IMR-90 (cell line): ENCODE data around the gene BSDC1. TPM values are rescaled to one million over a fixed set of nuclear protein-coding genes. Genes with fewer than 3 reads are reported as not detected.

Experiments
- ATAC-seq: fragments of 200-7000 bp; cut with Tn5 transposase; 2 replicates; pipeline ENCODE4 v1.9.1; 2020; ENCODE audit warnings: low read depth, mild to moderate bottlenecking, moderate library complexity
- BruUV-seq: library from RNA; stranded (reverse); fragments of 400-500 nt; replicated peaks from 2 replicates; lab custom pipeline; 2021; lab: Mats Ljungman, UMichigan
- CTCF ChIA-PET: fragments of 300-600 bp; formaldehyde crosslinking; extraction: SDS; loops from one replicate; lab custom pipeline; 2021; ENCODE audit warnings: antibody characterized with exemption; lab: Yijun Ruan, JAX
- POLR2A ChIA-PET: fragments of 300-600 bp; sonication (Branson Sonifier 250); formaldehyde crosslinking; loops from one replicate; lab custom pipeline; 2022; ENCODE audit warnings: antibody characterized with exemption; ENCODE audit not compliant: unreplicated experiment; lab: Charles Lee
- DNase-seq: peaks from one replicate; pipeline ENCODE4 v3.0.0; 2013
- H2AFZ ChIP-seq: replicated peaks from 2 replicates; pipeline ENCODE3; 2013; ENCODE audit warnings: low read length, mild to moderate bottlenecking; ENCODE audit not compliant: poor library complexity
- H2AK5ac ChIP-seq: 2 replicates; pipeline ENCODE4 v1.6.1; 2013; ENCODE audit warnings: low read depth, low read length, inconsistent platforms
- H2AK9ac ChIP-seq: replicated peaks from 2 replicates; pipeline ENCODE3; 2013; ENCODE audit warnings: mild to moderate bottlenecking, low read depth, low read length, moderate library complexity; ENCODE audit not compliant: poor library complexity
- H2BK120ac ChIP-seq: 2 replicates; pipeline ENCODE4 v1.6.1; 2013; ENCODE audit warnings: low read depth, low read length, inconsistent platforms
- H2BK15ac ChIP-seq: 3 replicates; pipeline ENCODE4 v1.6.1; 2013; ENCODE audit warnings: low read depth, low read length, inconsistent platforms
- H2BK20ac ChIP-seq: 2 replicates; pipeline ENCODE4 v1.6.1; 2013; ENCODE audit warnings: low read depth, mild to moderate bottlenecking, inconsistent platforms, low read length, moderate library complexity
- H2BK5ac ChIP-seq: 2 replicates; pipeline ENCODE4 v1.6.1; 2013; ENCODE audit warnings: mild to moderate bottlenecking, low read depth, low read length, inconsistent platforms; ENCODE audit not compliant: poor library complexity, severe bottlenecking
- H3K14ac ChIP-seq: replicated peaks from 2 replicates; pipeline ENCODE4 v1.6.1; 2013; ENCODE audit warnings: low read depth, low read length, inconsistent platforms
- H3K18ac ChIP-seq: 2 replicates; pipeline ENCODE4 v1.6.1; 2013; ENCODE audit warnings: low read depth, low read length, control low read depth
- H3K23ac ChIP-seq: 2 replicates; pipeline ENCODE4 v1.6.1; 2013; ENCODE audit warnings: low read depth, low read length, inconsistent platforms
- H3K27ac ChIP-seq: 2 replicates; pipeline ENCODE4 v1.5.1; 2013; ENCODE audit warnings: mild to moderate bottlenecking, control low read depth, low read length; ENCODE audit not compliant: insufficient read depth
- H3K27me3 ChIP-seq: 2 replicates; pipeline ENCODE4 v1.6.1; 2013; ENCODE audit warnings: low read length; ENCODE audit not compliant: control insufficient read depth, insufficient read depth
- H3K36me3 ChIP-seq: 2 replicates; pipeline ENCODE4 v1.6.1; 2013; ENCODE audit warnings: low read length, mixed read lengths; ENCODE audit not compliant: control insufficient read depth, insufficient read depth
- H3K4ac ChIP-seq: 2 replicates; pipeline ENCODE4 v1.6.1; 2013; ENCODE audit warnings: low read depth, low read length, inconsistent platforms
- H3K4me1 ChIP-seq: 2 replicates; pipeline ENCODE4 v1.6.1; 2013; ENCODE audit warnings: low read length, mixed read lengths; ENCODE audit not compliant: control insufficient read depth, insufficient read depth
- H3K4me2 ChIP-seq: 2 replicates; pipeline ENCODE4 v1.6.1; 2013; ENCODE audit warnings: low read depth, mild to moderate bottlenecking, control low read depth, low read length, moderate library complexity
- H3K4me3 ChIP-seq: 2 replicates; pipeline ENCODE4 v1.5.1; 2013; ENCODE audit warnings: low read depth, mild to moderate bottlenecking, control low read depth, low read length, moderate library complexity; ENCODE audit not compliant: insufficient read depth
- H3K56ac ChIP-seq: 2 replicates; pipeline ENCODE4 v1.6.1; 2013; ENCODE audit warnings: low read length, inconsistent platforms; ENCODE audit not compliant: insufficient read depth; ENCODE audit errors: extremely low read depth
- H3K79me1 ChIP-seq, 2 experiments: 2 replicates each; pipeline ENCODE4 v1.6.1; 2013; ENCODE audit warnings: low read length in 2 of 2, inconsistent platforms in 1 of 2, low read depth in 1 of 2
- H3K9ac ChIP-seq: 2 replicates; pipeline ENCODE4 v1.6.1; 2013; ENCODE audit warnings: low read depth, low read length, control low read depth
- H3K9me1 ChIP-seq: 2 replicates; pipeline ENCODE4 v1.6.1; 2013; ENCODE audit warnings: low read length, inconsistent platforms; ENCODE audit not compliant: insufficient read depth
- H3K9me3 ChIP-seq: 2 replicates; pipeline ENCODE4 v1.6.1; 2013; ENCODE audit warnings: low read length; ENCODE audit not compliant: control insufficient read depth, insufficient read depth
- H4K20me1 ChIP-seq: 2 replicates; pipeline ENCODE4 v1.6.1; 2013; ENCODE audit warnings: low read length, inconsistent platforms; ENCODE audit not compliant: insufficient read depth
- H4K5ac ChIP-seq: 2 replicates; pipeline ENCODE4 v1.6.1; 2013; ENCODE audit warnings: mild to moderate bottlenecking, low read depth, low read length, control low read depth
- H4K8ac ChIP-seq, 2 experiments: 2 replicates each; pipeline ENCODE4 v1.6.1; 2013; ENCODE audit warnings: low read depth in 2 of 2, low read length in 2 of 2, control low read depth in 1 of 2, inconsistent platforms in 1 of 2
- H4K91ac ChIP-seq: 2 replicates; pipeline ENCODE4 v1.6.1; 2013; ENCODE audit warnings: low read depth, low read length, inconsistent platforms; ENCODE audit not compliant: insufficient read depth
- CTCF ChIP-seq: conservative IDR thresholded peaks from 2 replicates; pipeline ENCODE4 v1.5.1; 2012; ENCODE audit warnings: mild to moderate bottlenecking, low read depth, low read length, improper control_type of control experiment
- POLR2A ChIP-seq: IDR thresholded peaks from 2 replicates; pipeline ENCODE4 v1.6.1; 2012; ENCODE audit warnings: mild to moderate bottlenecking, low read depth, low read length
- WGBS, 2 experiments: methylation state at CpG; one replicate each; pipeline versions ENCODE4 v1.1.5 to v1.1.7; 2013; ENCODE audit warnings: missing lambda C conversion rate in 2 of 2; ENCODE audit not compliant: insufficient read length in 1 of 2; ENCODE audit errors: extremely low coverage in 2 of 2; 5-methylcytosine and 5-hydroxymethylcytosine counted together
- dilution Hi-C: fragments of 300-500 bp; cut with HindIII; formaldehyde crosslinking; loops from one replicate; pipeline ENCODE4 v1.14.3; 2018; ENCODE audit warnings: low sequenced_read_pairs; ENCODE audit not compliant: unreplicated experiment
- in situ Hi-C: fragments of 300-500 bp; cut with MboI; formaldehyde crosslinking; loops from 3 replicates; pipeline ENCODE4 v1.14.3; 2019; ENCODE audit warnings: low sequenced_read_pairs, inconsistent platforms, mixed read lengths
- intact Hi-C: fragments of 100-400 bp; cut with micrococcal nuclease; formaldehyde crosslinking; loops from 2 replicates; pipeline ENCODE4 v1.10.0; 2022
- polyA plus RNA-seq, 3 experiments: library from polyadenylated mRNA; depleted of rRNA; stranded (reverse); fragments of >200 nt; gene quantifications; 2 replicates each; pipeline ENCODE4 v1.2.3, GENCODE V29; 2012; ENCODE audit warnings: low replicate concordance in 1 of 3
- total RNA-seq: library from RNA; depleted of rRNA; stranded (reverse); fragments of >200 nt; gene quantifications from 2 replicates; pipeline ENCODE4 v1.2.3, GENCODE V29; 2012

BSDC1 gene
- total and polyA plus RNA-seq, 2 of the 4 experiments (the other 2 are of a cell fraction), result 56.8 to 60.4 TPM

GRCh38 chr1:32350785-32351398 lies 43.3 kb downstream of the BSDC1 start:
- H3K9me1 ChIP-seq, result peaks cover 18% of the 10 kb centered on the region
- H4K8ac ChIP-seq, result peak overlapping the region; percentile 83 to 91
- peaks cover 4% of the 10 kb centered on the region; the same call in 1 of the 2 replicates for H3K36me3 ChIP-seq
- peak overlapping the region; percentile 85 for H3K4me3 ChIP-seq
- peak overlapping the region; percentile 90 for H4K5ac ChIP-seq
- H3K27ac ChIP-seq, result peak overlapping the region; percentile 94
- H2BK5ac ChIP-seq, result peak overlapping the region; percentile 87
- peaks cover 8 to 30% of the 10 kb centered on the region in 2 experiments; a peak in 3 of 4 replicates for H3K79me1 ChIP-seq
- peak overlapping the region; percentile 94; the same call in 2 of the 3 replicates for H2BK15ac ChIP-seq
- WGBS, 2 experiments, result 34% methylated on average over 4 of the region's 28 CpGs; no CpG with 5 or more reads in 1 of the 2 experiments
- ATAC-seq (peak; percentile 70), DNase-seq (no peak)
- no peaks in the 10 kb centered on the region for H3K9me3 ChIP-seq
- CTCF ChIA-PET, result no interaction called here
- H2BK20ac ChIP-seq, result peak overlapping the region; percentile 44; the same call in 1 of the 2 replicates
- H3K9ac ChIP-seq, result peak overlapping the region; percentile 85
- dilution Hi-C loops (no loop called here), in situ Hi-C loops (no loop called here), intact Hi-C loops (loop anchor here (1.0 kb wide), 1 partner anchor 15 kb away; the partner anchor contains the start of gene MARCKSL1)
- H3K4me1 ChIP-seq, result peaks cover 26% of the 10 kb centered on the region
- peak overlapping the region; percentile 87 for H3K14ac ChIP-seq
- H3K56ac ChIP-seq, result peak overlapping the region; percentile 62; the same call in 1 of the 2 replicates
- peak overlapping the region; percentile 60 for H2AK9ac ChIP-seq
- peak overlapping the region; percentile 72 for H3K4ac ChIP-seq
- peak overlapping the region; percentile 69; the same call in 1 of the 2 replicates for H3K23ac ChIP-seq
- H3K4me2 ChIP-seq, result peak overlapping the region; percentile 83
- peak overlapping the region; percentile 92 for H3K18ac ChIP-seq
- peak overlapping the region; percentile 70 for H2AK5ac ChIP-seq
- TF ChIP-seq POLR2A (no peak), CTCF (peak; percentile 43)
- BruUV-seq, result no TSS peak
- H4K20me1 ChIP-seq, result no peaks in the 10 kb centered on the region
- peak overlapping the region; percentile 86 for H2BK120ac ChIP-seq
- POLR2A ChIA-PET, result no interaction called here
- H4K91ac ChIP-seq, result peak overlapping the region; percentile 94
- no peaks in the 10 kb centered on the region for H3K27me3 ChIP-seq
- H2AFZ ChIP-seq, result peak overlapping the region; percentile 93
